Measurements from ENCODE around the gene RMND5B.
"Not testable (repeated sequence)": the region's sequence is repeated elsewhere in the genome, so short reads cannot be mapped to it uniquely, and the experiment has no call there.

The RMND5B gene

DNA sequence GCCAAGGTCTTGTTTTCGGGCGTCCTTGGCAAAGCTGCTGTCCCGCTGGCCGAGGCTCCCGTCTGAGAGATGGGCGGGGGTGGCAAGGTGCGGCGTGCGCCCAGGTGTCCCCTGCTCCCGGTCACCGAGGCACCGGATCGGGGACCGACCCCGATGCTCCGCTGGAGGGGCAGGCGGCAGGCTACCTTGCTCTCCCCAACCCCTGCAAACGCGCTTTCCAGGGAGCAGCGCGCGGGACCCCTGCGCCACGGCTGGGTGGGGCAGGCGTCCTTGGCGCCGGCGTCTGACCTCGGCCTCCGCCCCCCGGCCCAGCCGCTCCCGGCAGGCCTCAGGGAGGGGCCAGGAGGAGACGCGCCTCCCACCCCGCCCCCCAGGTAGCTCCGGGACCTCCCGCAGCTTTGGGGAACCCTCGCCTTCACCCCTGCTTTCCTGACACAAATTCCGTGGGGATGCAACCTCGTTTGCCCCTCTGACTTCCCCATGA lies 16.9 kb upstream of the RMND5B start:
- no peak for DNase-seq (ENCODE audit: low read depth, low spot score)

DNA sequence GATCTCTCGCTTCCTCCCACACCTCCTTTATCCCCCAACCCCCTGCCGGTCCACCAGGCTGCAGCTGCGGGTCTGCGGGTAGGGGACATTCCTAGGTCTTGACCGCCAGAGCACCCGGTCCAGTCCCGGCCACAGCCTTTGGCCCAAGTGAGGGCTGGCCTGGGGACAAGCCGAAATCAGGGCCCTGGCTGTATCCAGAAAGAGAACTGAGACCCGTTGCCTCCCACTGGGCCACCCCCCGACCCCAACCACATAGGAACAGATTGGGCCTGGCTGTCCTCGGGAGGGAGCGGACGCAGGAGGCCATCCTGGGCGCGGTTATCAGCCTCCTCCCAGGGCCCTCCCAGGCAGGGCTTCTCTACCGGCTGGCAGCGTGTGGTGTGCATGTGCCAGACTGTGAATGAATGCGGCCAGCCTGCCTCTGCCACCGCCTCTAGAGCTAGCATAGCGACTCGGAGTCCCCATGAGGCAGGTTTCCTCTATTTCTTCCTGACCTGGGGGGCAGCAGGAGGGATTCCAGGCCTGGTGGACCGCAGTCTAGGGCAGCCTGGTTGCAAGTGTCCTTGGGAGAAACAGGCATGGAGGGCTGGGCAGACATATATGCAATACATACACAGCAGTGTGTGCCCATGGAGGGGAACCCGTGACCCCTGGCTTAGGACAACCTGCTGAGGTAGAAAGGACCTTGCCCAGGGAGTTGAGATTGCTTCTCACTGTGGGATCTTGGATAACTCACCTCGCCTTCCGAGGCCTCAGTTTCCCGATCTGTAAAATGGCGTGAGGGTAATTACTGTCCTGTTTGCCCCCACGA lies 16.3 kb upstream of the RMND5B start:
- no peak for DNase-seq (ENCODE audit: low read depth, low spot score)

DNA sequence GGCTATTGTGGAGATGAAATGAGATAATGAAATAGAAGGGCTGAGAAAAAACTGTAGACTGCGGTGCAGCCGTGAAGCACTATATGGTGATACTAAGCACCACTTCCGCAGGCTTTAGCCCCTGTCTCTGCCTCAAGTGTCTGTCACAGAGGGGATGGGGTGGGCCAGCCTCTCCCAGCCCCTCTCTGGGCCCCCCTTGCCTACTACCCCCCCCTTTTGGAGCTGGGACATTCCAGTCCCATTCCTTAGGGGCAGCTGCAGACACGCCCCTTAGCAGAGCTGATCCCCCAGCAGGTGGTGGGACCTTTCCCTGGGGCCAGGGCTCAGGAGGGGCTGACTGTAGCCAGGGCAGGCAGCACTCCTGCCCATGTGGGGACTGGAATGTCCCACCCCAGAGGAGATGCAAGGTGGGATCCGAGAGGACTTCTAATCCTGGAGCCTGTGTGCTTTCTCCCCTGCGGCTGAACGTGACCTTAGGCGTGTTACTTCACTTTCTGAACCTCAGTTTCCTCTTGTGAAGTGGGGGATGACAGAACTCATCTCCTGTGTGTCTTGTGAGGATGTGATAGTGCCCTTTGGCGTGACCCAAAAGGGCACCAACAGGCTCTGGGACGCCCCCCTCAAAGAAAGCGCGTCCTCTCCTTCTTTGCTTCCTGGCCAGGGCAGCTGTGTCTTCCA lies 15.5 kb upstream of the RMND5B start:
- no peak for DNase-seq (ENCODE audit: low read depth, low spot score)

DNA sequence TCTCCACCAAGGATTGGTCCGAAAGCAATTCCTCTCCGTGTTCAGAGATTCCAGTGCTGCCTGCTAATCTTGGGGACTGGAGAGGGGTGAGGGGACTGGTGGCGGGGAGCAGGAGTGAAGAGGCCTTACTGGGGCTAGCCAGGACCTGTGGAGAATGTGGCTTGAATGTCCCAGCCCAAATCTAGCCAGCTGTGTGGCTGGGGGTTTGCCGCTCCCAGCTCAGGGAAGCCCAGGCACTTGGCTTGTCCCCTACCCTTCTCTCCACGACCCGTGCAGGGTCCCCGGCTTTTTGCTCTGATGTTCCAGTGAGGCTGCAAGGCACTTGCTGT lies 15.0 kb upstream of the RMND5B start:
- DNase-seq (ENCODE audit: low read depth, low spot score), result no peak

DNA sequence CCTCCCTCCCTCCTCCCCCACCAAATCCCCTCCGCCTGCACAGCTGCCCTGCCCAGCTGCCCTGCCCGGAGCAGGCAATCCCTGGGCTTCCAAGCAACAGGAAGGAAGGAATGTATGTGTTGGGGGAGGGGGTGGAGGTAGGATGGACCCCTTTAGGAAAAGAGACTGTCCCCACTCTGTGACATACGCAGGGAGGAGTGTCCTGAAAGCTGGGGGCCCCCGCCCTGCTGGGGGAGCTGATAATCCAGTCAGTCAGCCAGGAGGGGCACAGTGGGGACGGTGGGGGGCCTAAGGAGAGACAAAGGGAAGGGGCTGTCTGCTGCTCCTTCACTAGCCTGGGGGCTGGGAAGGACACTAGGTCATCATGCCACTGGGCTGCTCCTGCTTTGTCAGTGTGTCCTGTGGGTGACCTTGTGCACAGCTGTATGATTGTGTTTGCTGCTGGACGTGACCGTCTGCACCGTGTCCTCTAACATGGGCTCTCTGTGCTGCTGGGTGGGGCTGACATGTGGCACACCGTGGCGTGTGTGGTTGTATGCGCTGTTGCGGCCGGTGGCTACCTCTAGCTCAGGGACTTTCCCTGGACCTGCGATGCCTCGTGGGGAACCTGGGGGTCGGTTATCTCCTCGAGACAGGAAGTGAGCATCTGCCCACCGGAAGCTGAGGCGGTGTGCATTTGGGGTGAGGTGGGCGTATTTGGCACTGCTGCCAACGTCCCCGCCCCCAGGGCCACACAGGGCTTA lies 14.5 kb upstream of the RMND5B start:
- no peak for DNase-seq (ENCODE audit: low read depth, low spot score)

DNA sequence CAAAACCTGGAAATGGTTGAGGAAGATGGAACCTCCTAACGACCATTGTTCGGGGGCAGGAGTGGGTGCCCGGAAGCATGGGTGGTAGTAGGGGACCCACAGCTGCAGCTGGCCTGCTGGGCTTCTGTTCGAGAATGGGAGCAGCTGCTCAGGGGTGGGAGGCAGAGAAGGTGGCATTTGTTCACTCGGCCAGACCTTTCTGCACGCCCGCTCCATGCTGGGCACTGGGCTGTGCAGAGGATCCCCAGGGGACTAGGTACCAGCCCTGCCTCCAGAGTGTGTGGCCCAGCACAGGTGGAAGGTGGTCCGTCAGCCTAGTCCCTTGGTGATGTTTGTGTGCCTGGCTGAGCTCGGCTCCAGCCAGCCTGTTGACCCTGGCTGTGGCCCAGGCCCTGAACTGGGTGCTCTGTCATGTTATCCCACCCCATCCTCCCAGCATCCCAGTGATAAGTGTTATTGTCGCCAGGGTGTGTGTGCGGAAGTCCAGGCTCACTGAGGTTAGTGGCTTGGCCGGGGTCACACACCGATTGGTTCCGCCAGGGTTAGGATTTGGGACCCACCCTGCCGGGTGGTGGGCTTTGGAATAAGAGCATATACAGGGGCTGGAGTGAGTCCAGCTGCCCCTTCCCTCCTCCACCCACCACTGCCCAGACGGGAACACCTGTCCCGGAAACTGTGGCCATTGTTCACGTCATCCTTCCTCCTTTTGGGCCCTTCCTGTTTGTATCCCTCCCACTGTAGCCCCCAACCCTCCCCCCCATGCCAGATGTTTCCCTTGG lies 12.7 kb upstream of the RMND5B start:
- DNase-seq (ENCODE audit: low read depth, low spot score), result no peak

DNA sequence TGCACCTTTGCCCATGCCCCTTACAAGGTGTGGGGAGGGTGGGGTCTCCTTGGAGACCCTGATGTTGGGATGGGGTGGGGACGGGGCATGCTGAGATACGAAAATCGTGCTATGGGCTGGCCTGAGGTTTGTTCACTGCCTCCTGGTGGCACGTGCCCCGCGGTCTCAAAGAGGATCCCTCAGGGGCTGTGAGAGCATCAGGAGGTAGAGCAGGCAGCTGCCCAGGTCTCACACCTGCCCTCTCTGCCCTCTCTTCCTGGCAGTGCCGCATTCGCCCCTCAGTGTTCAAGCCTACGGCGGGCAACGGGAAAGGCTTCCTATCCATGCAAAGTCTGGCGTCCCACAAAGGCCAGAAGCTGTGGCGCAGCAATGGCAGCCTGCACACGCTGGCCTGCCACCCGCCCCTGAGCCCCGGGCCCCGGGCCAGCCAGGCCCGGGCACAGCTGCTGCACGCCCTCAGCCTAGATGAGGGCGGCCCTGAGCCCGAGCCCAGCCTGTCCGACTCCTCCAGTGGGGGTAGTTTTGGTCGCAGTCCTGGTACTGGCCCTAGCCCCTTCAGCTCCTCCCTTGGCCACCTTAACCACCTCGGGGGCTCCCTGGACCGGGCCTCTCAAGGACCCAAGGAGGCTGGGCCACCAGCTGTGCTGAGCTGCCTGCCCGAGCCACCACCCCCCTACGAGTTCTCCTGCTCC lies 10.8 kb upstream of the RMND5B start:
- DNase-seq (ENCODE audit: low read depth, low spot score), result no peak

DNA sequence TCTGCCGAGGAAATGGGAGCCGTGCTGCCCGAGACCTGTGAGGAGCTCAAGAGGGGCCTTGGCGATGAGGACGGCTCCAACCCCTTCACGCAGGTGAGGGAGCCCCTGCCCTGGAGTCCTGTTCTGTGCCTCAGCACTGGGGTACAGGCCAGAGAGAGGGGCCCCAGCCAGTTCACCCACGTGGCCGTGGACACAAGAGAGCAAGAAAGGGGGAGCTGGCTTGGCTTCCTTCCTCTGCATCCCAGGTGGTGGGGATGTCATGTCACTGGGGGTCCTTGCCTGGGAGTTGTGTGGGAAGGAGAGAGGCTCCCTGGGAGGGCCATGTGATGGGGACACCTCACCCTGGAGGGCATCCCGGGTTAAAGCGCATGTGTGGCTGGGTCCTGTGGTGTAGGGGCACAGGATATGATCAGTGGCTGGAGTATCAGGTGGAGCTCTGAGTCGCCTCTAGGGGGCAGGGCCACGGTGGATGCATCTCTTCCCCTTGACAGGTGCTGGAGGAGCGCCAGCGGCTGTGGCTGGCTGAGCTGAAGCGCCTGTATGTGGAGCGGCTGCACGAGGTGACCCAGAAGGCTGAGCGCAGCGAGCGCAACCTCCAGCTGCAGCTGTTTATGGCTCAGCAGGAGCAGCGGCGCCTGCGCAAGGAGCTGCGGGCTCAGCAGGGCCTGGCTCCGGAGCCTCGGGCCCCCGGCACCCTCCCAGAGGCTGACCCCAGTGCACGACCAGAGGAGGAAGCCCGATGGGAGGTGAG lies 10.0 kb upstream of the RMND5B start:
- peak; percentile 89 for DNase-seq (ENCODE audit: low read depth, low spot score)

DNA sequence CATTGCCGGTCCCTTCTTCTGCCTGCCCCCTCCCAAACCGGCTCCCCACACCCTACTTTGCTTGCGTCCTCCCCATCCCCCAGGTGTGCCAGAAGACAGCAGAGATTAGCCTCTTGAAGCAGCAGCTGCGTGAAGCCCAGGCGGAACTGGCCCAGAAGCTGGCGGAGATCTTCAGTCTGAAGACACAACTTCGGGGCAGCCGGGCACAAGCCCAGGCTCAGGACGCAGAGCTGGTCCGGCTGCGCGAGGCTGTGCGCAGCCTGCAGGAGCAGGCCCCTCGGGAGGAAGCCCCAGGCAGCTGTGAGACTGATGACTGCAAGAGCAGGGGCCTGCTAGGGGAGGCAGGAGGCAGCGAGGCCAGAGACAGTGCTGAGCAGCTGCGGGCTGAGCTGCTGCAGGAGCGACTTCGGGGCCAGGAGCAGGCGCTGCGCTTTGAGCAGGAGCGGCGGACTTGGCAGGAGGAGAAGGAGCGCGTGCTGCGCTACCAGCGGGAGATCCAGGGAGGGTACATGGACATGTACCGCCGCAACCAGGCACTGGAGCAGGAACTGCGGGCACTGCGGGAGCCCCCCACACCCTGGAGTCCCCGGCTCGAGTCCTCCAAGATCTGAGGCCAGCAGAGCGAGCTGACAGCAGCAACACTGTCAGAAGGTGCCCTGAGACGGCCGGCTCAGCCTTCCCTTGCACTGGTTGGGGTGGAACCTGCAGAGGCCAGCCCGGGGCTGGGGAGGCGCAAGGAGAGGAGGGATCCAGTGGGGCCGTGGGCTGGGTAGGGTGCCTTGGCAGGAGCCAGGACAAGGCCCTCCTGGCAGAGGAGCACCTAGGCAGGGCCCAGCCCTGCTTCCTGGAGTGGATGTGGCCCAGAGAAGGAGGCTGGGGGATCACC lies 9.2 kb upstream of the RMND5B start:
- no peak for DNase-seq (ENCODE audit: low read depth, low spot score)

DNA sequence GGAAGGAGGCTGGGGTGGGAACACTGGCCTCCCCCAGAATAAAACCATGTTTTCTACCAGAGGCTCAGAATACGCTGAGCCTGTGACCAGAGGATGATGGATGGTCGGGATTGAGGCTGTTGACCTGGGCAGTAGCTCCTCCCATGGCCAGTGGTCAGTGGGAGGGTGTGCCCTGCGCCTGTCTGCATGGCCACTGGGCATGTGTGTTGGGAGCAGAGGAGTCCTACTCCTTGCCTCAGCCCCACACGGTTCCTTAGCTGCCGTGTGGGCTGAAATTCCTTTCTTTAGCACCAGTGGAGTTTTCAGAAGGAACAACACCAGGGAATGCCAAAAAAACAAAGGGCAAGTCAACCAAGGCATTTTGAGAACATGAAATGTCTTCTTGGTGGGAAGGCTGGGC lies 8.5 kb upstream of the RMND5B start:
- no peak for DNase-seq (ENCODE audit: low read depth, low spot score)

DNA sequence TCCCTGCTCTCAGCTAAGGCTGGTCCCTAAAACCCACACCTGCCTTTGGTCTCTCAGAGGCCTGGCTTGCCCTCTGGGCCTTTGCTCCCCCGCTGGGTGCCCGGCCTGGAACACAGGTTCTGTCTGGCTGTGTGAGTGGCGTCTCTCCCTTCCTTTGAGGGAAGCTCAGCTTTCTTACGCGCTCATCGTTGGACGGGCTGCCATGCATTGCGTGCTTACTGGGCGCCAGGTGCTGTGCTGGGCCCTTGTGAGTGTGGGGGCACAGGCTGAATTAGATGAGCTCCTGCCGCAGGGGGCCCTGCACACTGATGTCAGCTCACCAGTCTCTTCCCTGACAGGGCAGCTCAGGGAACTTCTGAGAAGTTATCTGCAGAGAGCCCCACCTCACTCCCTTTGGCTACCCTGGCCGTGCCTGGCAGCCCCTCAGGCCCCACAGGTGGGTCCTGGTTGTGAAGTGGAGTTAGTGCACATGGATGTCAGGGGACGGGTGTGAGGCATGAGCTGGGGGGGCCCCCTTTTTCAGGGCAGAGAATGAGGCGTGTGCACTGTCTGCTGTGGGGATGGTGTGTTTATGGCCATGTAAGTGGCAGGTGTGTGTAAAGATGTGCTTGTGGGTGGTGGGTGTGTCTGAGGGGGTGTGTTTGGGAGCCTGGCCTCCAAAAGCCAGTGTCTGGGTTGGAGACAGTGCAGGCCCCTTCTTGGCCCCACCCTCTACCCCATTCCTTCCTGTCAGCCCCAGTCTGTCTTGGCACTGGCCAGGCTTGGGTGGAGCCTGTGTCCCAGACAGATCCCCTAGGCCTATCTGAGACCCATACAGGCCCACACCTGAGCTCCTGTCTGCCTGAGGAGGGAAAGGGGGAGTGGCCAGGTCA lies 7.5 kb upstream of the RMND5B start:
- no peak for DNase-seq (ENCODE audit: low read depth, low spot score)

DNA sequence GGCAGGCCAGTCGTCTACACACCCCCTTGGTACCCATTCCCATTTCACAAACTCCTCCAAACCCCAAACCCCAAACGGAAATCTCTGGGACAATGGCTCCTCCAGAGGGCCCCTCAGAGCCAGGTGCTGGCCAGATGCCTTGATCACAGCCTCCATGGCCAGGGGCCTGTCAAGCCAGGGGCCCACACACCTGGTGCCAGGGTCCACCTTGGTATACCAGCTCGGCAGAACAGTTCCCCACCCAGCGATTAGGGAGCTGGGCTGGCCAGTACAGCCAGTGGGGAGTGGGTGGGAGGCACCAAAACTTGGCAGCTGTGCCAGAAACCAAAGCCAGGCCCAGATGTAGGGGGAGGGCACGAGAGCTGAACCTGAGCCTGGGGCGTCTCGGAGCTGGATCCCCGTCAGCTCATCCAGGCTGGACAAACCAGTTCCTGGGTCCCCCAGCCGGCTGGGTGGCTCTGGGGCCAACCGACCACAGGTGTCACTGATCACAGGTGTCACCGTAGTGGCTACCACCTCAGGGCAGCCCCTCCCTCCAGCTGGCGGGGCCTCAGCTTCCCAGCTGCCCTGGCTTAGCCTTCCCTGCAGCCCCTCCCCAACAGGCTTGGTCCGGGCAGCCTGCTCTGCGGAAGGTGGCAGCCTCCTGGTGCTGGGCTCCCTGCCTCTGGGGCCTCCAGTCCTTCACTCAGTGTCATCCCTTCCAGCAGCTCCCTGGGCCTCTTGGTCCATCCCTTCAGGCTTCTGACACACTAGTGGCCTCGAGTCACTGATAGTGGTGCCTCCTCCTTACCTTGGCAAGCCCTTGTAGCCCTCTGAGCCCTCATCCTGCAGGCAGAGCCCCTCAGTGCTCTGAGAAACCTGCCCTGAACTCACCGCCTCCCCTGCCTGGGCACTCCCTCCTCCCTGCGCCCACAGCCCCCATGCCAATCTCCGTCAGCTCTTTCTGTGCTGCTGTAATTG lies 6.6 kb upstream of the RMND5B start:
- no peak for DNase-seq (ENCODE audit: low read depth, low spot score)

DNA sequence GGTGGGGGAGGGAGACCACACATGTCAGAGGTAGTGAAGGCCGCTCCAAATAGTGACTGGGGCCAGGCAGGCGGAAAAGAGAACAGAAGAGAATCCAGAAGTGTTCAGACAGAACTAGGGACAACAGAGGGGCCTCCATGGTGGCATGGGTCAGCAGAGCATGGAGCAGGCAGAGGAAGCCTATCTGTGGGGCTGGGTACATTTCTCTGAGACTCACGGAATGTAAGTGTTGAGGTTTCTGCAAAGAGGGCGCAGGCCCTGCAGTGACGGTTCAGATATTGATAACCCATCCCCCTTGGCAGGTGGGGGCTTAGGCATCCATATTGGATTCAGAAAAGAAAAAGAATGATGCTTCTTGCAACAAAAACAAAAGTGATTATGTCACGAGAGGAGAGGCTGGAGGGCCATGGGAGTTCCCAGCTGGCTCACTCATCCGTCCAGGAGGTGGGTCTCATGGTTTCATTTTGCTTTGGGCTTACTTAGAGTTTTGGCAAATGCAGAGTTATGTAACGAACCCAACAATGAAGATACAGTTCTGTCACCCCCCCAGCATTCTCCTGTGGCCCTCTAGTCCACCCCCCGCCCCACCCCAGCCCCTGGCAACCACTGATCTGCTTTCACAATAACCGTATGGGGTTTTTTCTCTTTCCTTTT lies 5.4 kb upstream of the RMND5B start:
- no peak for DNase-seq (ENCODE audit: low read depth, low spot score)

DNA sequence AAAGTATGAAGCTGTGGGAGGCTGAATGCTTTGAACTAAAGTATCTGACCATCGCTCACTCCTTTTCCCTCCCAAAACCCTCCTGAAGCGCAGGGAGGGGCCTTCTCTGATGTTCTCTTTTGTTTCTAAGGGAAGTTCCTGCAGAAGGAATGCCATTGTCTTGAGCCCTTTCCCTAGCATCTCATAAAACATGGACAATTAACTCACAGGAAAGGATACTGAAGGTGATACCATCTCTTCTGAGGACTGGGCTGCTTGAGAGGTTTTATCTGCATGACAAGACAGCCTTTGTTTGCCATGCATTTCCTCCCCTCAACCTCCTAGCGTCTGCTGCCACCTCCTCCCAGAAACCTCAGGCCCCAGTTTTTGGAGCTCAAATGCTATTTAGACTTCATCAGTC lies 4.3 kb upstream of the RMND5B start:
- no peak for DNase-seq (ENCODE audit: low read depth, low spot score)

DNA sequence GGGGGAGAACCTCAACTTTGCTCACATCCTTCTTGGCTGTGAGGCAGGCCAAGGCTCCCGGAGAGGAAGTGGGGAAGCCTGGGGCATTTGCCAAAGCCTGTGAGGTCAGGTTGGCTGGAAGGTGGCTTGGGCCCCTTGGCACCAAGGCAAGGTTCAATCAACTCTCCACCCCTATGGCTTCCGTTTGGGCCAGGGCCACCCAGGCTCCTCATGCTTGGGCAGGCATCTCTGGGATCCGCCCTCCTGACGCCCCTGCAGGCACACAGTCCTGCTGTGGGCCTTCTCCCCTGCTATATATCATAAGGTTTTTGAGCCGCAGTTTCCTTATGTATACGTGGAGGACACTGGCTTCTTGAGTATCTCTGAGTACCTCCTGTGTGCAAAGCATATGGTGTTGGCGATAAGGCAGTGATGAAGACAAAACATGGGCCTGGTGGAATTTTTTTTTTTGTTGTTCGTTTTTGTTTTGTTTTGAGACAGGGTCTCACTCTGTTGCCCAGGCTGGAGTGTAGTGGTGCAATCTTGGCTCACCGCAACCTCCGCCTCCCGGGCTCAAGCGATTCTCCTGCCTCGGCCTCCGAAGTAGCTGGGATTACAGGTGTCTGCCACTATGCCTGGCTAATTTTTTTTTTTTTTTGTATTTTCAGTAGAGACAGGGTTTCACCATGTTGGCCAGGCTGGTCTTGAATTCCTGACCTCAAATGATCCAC lies 3.4 kb upstream of the RMND5B start:
- not testable (repeated sequence) for DNase-seq (ENCODE audit: low read depth, low spot score)

DNA sequence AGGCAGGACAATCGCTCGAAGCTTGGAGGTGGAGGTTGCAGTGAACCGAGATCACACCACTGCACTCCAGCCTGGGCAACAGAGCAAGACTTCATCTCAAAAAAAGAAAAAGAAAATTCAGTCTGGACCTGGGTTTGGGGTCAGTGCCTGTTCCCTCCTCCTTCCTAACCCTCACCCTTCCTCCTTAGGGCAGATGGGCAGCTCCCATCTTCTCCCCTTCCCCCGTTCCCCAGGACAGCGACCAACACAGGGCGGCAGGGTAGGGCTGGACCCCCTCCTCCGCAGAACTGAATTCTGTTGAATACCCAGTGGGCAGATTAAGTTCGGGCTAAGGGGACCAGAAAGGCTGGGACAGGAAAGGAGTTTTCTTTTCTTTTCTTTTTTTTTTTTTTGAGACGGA lies 1.5 kb upstream of the RMND5B start:
- DNase-seq (ENCODE audit: low read depth, low spot score), result no peak

All from astrocyte of the hippocampus (primary cell).